OCI-LY3 (cell line): ENCODE data around the gene HGS.

Source experiments
- H2AFZ ChIP-seq: fragments of 200-600, 300-600 bp; shearing (Covaris generic); 2 replicates; pipeline ENCODE4 v1.6.0; 2014; ENCODE audit warnings: antibody characterized with exemption, low read depth, low read length
- H3K27ac ChIP-seq: fragments of 200-600, 300-600 bp; sonication (generic); 2 replicates; pipeline ENCODE4 v1.5.1; 2014; ENCODE audit warnings: mild to moderate bottlenecking, low read length, moderate library complexity, mixed read lengths
- H3K27me3 ChIP-seq: fragments of 200-600, 300-600 bp; sonication (generic); 2 replicates; pipeline ENCODE4 v1.6.1; 2014; ENCODE audit warnings: low read depth, low read length, mixed read lengths
- H3K36me3 ChIP-seq: fragments of 200-600, 300-600 bp; sonication (generic); replicated peaks from 2 replicates; pipeline ENCODE3; 2014; ENCODE audit warnings: low read depth, low read length, mixed read lengths
- H3K4me1 ChIP-seq: fragments of 300-600, 200-600 bp; sonication (generic); 2 replicates; pipeline ENCODE4 v1.6.1; 2014; ENCODE audit warnings: low read length, mixed read lengths
- H3K4me2 ChIP-seq: fragments of 200-600, 300-600 bp; sonication (generic); 2 replicates; pipeline ENCODE4 v1.6.1; 2014; ENCODE audit warnings: low read length, mixed read lengths
- H3K4me3 ChIP-seq: fragments of 300-600, 200-600 bp; sonication (generic); 2 replicates; pipeline ENCODE4 v1.5.1; 2014; ENCODE audit warnings: antibody characterized with exemption, mild to moderate bottlenecking, low read length, moderate library complexity
- H3K79me2 ChIP-seq: fragments of 300-600, 200-600 bp; shearing (Covaris generic); 2 replicates; pipeline ENCODE4 v1.6.1; 2014; ENCODE audit warnings: mild to moderate bottlenecking, low read length, mixed read lengths
- H3K9ac ChIP-seq: fragments of 300-600, 200-600 bp; shearing (Covaris generic); 2 replicates; pipeline ENCODE4 v1.6.0; 2014; ENCODE audit warnings: mild to moderate bottlenecking, low read length, moderate library complexity
- H3K9me3 ChIP-seq: fragments of 200-600, 300-600 bp; shearing (Covaris generic); 2 replicates; pipeline ENCODE4 v1.6.1; 2014; ENCODE audit warnings: low read length, mixed read lengths; ENCODE audit not compliant: insufficient read depth
- H4K20me1 ChIP-seq: fragments of 200-600, 300-600 bp; sonication (generic); 2 replicates; pipeline ENCODE4 v1.6.1; 2016; ENCODE audit warnings: low read length, mixed read lengths; ENCODE audit not compliant: insufficient read depth
- CTCF ChIP-seq: fragments of 200-600, 300-600 bp; sonication (generic); IDR thresholded peaks from 2 replicates; pipeline ENCODE4 v1.5.1; 2014; ENCODE audit warnings: antibody characterized with exemption, low read length, low read depth
- EZH2phosphoT487 ChIP-seq: fragments of 200-600 bp; shearing (Covaris generic); IDR thresholded peaks from 2 replicates; pipeline ENCODE4 v1.6.1; 2018; ENCODE audit warnings: antibody characterized with exemption, mixed run types, low read depth

The HGS gene

GRCh38 chr17:81636505-81637288 lies 47.1 kb upstream of the HGS start, which contains the start of the genes NPLOC4 and TSPAN10:
Gene NPLOC4 (minus strand): TSS chr17:81637112. CDS start chr17:81636930, 182 bp downstream.
Gene TSPAN10 (plus strand): TSS chr17:81637196. CDS start chr17:81642413, 5,217 bp downstream.
- Histone ChIP-seq H3K27me3 (no peaks in the 10 kb centered on the region), H4K20me1 (peaks cover 13% of the 10 kb centered on the region)
- TF ChIP-seq EZH2phosphoT487 (no peak), CTCF (no peak)

GRCh38 chr17:81638683-81639082 lies 45.1 kb upstream of the HGS start:
- Histone ChIP-seq H3K27me3 (no peaks in the 10 kb centered on the region), H2AFZ (no peak overlapping the region), H3K79me2 (peaks cover 32% of the 10 kb centered on the region), H3K9me3 (no peaks in the 10 kb centered on the region), H3K4me3 (no peak overlapping the region), H3K4me1 (peaks cover 7% of the 10 kb centered on the region), H3K27ac (no peak overlapping the region), H3K36me3 (peaks cover 3% of the 10 kb centered on the region), H4K20me1 (peaks cover 13% of the 10 kb centered on the region), H3K9ac (no peak overlapping the region), H3K4me2 (no peak overlapping the region)
- TF ChIP-seq EZH2phosphoT487 = no peak
- TF ChIP-seq CTCF = no peak

More at GRCh38 chr17:81636505-81637288, 47.1 kb upstream of the HGS start, which contains the start of the genes NPLOC4 and TSPAN10:
- peak within 1 kb of the TSS; percentile 39 for H3K27ac ChIP-seq
- H3K9me3 ChIP-seq = no peaks in the 10 kb centered on the region
- H3K9ac ChIP-seq = peak within 1 kb of the TSS; percentile 95
- peak within 1 kb of the TSS; percentile 99 for H3K4me2 ChIP-seq
- peaks cover 12% of the 10 kb centered on the region for H3K36me3 ChIP-seq
- H3K4me1 ChIP-seq = peaks cover 7% of the 10 kb centered on the region
- H3K79me2 ChIP-seq = peaks cover 52% of the 10 kb centered on the region
- peak within 1 kb of the TSS; percentile 86 for H2AFZ ChIP-seq
- peak within 1 kb of the TSS; percentile 100 for H3K4me3 ChIP-seq

GRCh38 chr17:81640011-81640410 lies 43.8 kb upstream of the HGS start:
- peaks cover 7% of the 10 kb centered on the region for H3K4me1 ChIP-seq
- no peak overlapping the region for H3K9ac ChIP-seq
- H3K9me3 ChIP-seq = no peaks in the 10 kb centered on the region
- H3K36me3 ChIP-seq = no peaks in the 10 kb centered on the region
- H3K27ac ChIP-seq = no peak overlapping the region
- TF ChIP-seq CTCF = no peak
- no peak for TF ChIP-seq EZH2phosphoT487
- H3K4me2 ChIP-seq = no peak overlapping the region
- H4K20me1 ChIP-seq = peaks cover 13% of the 10 kb centered on the region
- no peak overlapping the region for H2AFZ ChIP-seq
- H3K79me2 ChIP-seq = peaks cover 18% of the 10 kb centered on the region
- H3K4me3 ChIP-seq = no peak overlapping the region
- H3K27me3 ChIP-seq = no peaks in the 10 kb centered on the region

- H2AFZ ChIP-seq = no peak overlapping the region
- no peaks in the 10 kb centered on the region for H3K79me2 ChIP-seq
- no peak overlapping the region for H3K4me2 ChIP-seq
- TF ChIP-seq CTCF (no peak), EZH2phosphoT487 (no peak)
- no peaks in the 10 kb centered on the region for H3K27me3 ChIP-seq
- H3K9me3 ChIP-seq = no peaks in the 10 kb centered on the region
- H4K20me1 ChIP-seq = no peaks in the 10 kb centered on the region
- H3K27ac ChIP-seq = no peak overlapping the region
- H3K4me3 ChIP-seq = no peak overlapping the region
- no peak overlapping the region for H3K9ac ChIP-seq
- H3K4me1 ChIP-seq = no peaks in the 10 kb centered on the region
- no peaks in the 10 kb centered on the region for H3K36me3 ChIP-seq
Observed at GRCh38 chr17:81641825-81642489, 41.9 kb upstream of the HGS start.
